PFSK-1 (cell line): ENCODE results near the gene ADNP.

ENCODE experiments used
- FOXP2 ChIP-seq: optimal IDR thresholded peaks from 2 replicates; pipeline ENCODE3; 2011; ENCODE audit warnings: borderline replicate concordance, control low read depth, inconsistent platforms; ENCODE audit not compliant: insufficient read depth; ENCODE audit errors: extremely low read length, extremely low read depth
- POLR2AphosphoS5 ChIP-seq: IDR thresholded peaks from 2 replicates; pipeline ENCODE4 v1.6.1; 2012; ENCODE audit warnings: low read depth, mild to moderate bottlenecking, control low read depth, low read length, moderate library complexity
- REST ChIP-seq, 2 experiments: IDR thresholded peaks; 2 replicates each; pipeline versions ENCODE4 v1.6.1 to v1.8.0; 2011 to 2012; ENCODE audit warnings: low read depth in 2 of 2, low read length in 2 of 2, control low read depth in 1 of 2, inconsistent platforms in 1 of 2, mild to moderate bottlenecking in 1 of 2, moderate library complexity in 1 of 2; ENCODE audit not compliant: insufficient read depth in 1 of 2
- SIN3A ChIP-seq: IDR thresholded peaks from 2 replicates; pipeline ENCODE4 v1.6.1; 2012; ENCODE audit warnings: mild to moderate bottlenecking, low read length, moderate library complexity, borderline replicate concordance; ENCODE audit not compliant: insufficient read depth
- TAF1 ChIP-seq: IDR thresholded peaks from 2 replicates; pipeline ENCODE4 v1.6.1; 2012; ENCODE audit warnings: low read length, control low read depth, borderline replicate concordance; ENCODE audit not compliant: insufficient read depth

ADNP gene

GRCh38 chr20:50953196-50953595, 22.0 kb upstream of the ADNP start:
- TF ChIP-seq TAF1 (no peak), REST (IDR thresholded peaks at IDR 0.05; ENCODE audit: insufficient read depth in 1 of 2, low read depth in 2 of 2, low read length in 2 of 2) (no peak), FOXP2 (no peak), POLR2AphosphoS5 (no peak), SIN3A (no peak)

- TF ChIP-seq POLR2AphosphoS5 (no peak), FOXP2 (no peak), SIN3A (no peak), TAF1 (no peak), REST (IDR thresholded peaks at IDR 0.05; ENCODE audit: insufficient read depth in 1 of 2, low read depth in 2 of 2, low read length in 2 of 2) (no peak)
Observed at GRCh38 chr20:50948132-50948785, 17.0 kb upstream of the ADNP start.

GRCh38 chr20:50943069-50943468, 11.8 kb upstream of the ADNP start:
- TF ChIP-seq FOXP2 = no peak
- no peak for TF ChIP-seq REST (IDR thresholded peaks at IDR 0.05; ENCODE audit: insufficient read depth in 1 of 2, low read depth in 2 of 2, low read length in 2 of 2)
- TF ChIP-seq TAF1 = no peak
- no peak for TF ChIP-seq SIN3A
- TF ChIP-seq POLR2AphosphoS5 = no peak

- TF ChIP-seq SIN3A (no peak), POLR2AphosphoS5 (no peak), FOXP2 (no peak), REST (IDR thresholded peaks at IDR 0.05; ENCODE audit: insufficient read depth in 1 of 2, low read depth in 2 of 2, low read length in 2 of 2) (no peak), TAF1 (no peak)
Observed at GRCh38 chr20:50933589-50933988, 2.4 kb upstream of the ADNP start.
